HG02870 (cell line): ENCODE data around the gene MCM3AP.

ENCODE experiments used
- ATAC-seq: cut with Tn5 transposase; IDR thresholded peaks from one replicate; pipeline ENCODE4 v1.9.1; 2021; ENCODE audit warnings: mild to moderate bottlenecking, moderate library complexity; ENCODE audit not compliant: unreplicated experiment

The MCM3AP gene

DNA sequence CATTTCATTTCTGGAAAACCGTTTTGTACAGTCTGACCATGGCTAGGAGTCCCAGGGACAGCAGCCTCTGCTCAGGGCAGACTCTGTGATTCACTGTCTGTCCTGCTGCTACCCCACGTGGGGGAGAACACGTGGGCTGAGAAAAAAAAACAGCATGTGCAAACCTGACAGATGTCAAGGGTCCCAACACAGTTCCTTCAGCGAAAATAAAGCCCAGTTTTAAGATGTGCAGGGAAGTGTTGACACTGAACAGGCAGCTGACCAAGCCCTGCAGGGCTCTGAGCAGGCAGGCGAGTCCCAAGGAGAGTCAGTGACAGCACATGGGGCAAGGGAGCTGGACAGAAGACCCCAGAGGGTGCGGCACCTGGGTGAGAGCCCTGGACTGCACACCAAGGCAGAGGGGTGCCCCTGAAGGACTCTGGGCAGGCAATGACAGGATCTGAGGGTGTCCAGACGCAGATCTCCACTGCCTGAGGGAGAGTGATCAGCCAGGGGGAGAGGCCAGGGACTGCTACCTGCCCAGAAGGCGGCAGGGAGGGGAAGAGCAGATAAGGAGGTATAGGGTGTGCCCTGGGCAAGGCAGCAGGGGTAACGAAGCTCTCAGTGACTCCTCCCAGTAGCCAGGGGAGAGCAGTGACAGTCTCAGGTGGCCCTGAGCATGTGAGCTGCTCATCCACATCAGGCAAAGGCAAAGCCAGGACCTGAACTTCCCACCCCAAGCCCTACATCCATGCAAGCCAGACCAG lies 96.0 kb downstream of the MCM3AP start:
- ATAC-seq = no peak

DNA sequence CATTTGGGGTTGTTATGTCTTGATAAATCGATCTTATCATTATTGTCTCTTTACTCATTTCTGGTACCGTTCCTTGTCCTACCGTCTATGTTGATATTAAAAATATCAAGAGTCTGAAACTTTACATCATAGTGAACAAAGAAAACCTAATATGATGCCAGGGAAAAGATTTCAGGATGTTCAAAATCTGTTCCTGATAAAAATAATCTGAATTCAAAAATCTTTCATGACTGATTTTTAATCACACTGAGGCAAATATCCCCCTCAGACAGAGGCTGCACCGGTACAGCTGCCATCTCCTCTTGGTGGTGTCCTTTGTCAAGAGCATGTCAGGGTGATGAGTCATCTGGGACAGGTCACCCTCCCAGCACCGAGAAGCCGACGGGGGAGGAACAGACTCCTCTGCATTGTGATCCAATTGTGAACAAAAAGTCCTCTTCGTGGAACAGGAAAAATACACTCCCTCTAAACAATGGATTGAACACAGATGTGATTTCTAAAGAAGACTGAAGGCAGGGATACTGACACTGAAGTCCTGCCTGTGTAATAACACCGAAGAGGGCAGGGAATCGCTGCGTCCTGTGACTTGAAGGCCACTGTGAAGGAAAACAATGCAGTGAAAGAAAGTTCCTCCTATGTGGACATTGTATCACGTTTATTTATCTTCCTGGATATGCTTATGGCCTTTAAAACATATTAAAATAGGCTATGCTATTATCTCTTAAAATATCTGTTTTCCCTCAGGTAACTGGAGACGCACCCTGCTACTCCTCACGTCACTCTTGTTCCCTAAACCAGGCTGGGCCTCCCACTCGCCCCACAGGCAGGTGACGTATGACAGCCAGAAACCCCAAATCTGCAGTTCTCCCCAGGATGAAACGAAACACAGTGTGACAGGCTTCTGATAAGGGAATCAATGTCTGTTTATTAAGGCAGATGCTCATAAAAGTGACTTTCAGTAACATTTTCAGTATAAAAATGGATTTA lies 96.9 kb downstream of the MCM3AP start:
- no peak for ATAC-seq

DNA sequence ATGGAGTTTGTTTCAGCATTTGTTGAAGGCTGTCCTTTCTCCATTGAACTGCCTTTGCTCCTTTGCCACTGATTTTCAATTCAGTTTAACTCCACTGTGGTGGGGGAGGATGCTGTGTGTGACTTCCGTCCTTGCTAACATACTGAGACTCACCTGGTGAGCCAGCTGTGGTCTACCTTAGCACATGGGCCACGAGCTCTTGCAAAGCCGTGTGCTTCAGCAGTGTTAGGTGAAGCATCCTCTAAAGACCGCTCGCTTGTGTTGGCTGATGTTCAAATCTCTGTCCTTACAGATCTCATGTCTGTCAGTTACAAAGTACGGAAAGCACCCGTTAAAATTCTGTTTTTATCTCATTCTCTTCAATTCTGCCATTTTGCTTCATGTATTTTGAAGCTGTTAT lies 97.6 kb downstream of the MCM3AP start:
- ATAC-seq = no peak

DNA sequence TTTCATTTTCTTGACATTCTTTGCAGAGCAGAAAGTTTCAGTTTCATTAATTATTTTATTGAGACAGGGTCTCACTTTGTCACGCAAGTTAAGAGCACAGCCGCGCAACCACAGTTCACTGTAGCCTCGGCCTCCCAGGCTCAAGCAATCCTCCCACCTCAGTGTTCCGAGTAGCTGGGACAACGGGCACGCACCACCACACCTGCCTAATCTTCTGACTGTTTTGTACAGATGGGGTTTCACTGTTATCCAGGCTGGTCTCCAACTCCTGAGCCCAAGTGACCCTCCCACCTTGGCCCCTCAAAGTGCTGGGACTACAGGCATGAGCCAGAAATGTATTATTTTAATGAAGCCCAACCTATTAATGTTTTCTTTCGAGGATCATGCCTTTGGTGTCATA lies 98.2 kb downstream of the MCM3AP start:
- no peak for ATAC-seq

DNA sequence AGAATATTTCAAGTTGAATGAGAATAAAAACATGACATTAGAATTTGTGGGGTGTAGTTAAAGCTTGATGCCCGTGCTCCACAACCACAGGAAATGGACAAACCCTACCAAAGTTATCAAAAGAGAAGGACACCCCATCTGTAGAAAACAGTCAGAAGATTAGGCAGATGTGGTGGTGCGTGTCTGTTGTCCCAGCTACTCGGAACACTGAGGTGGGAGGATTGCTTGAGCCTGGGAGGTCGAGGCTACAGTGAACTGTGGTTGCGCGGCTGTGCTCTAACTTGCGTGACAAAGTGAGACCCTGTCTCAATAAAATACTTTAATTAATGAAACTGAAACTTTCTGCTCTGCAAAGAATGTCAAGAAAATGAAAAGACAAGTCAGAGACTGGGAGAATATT lies 99.7 kb downstream of the MCM3AP start:
- ATAC-seq = no peak
